Liver (tissue), 9 donors: Measurements from ENCODE around the gene BPIFB1. TPM values are rescaled to one million over a fixed set of nuclear protein-coding genes. Genes with fewer than 3 reads are reported as not detected.

ENCODE experiments used
- DNase-seq: peaks from one replicate; pipeline ENCODE4 v3.0.0-alpha.2; 2017; ENCODE audit warnings: low spot score
- H3K27ac ChIP-seq, 2 donors: one replicate each; pipeline ENCODE4 v1.7.0; 2013; ENCODE audit warnings: inconsistent platforms in 2 of 2, low read length in 2 of 2, control low read depth in 1 of 2, low read depth in 1 of 2, mild to moderate bottlenecking in 1 of 2
- H3K27me3 ChIP-seq, 4 donors: one replicate each; pipeline versions ENCODE4 v1.6.1 to v1.7.0; 2013; ENCODE audit warnings: low read length in 3 of 4, inconsistent platforms in 1 of 4, mild to moderate bottlenecking in 1 of 4, moderate library complexity in 1 of 4; ENCODE audit not compliant: control insufficient read depth in 4 of 4, insufficient read depth in 4 of 4
- H3K36me3 ChIP-seq, 4 donors: one replicate each; pipeline versions ENCODE4 v1.6.1 to v1.7.0; 2013; ENCODE audit warnings: low read length in 3 of 4, mild to moderate bottlenecking in 3 of 4, low read depth in 1 of 4, moderate library complexity in 1 of 4; ENCODE audit not compliant: control insufficient read depth in 4 of 4, insufficient read depth in 3 of 4
- H3K4me1 ChIP-seq, 4 donors: one replicate each; pipeline versions ENCODE4 v1.6.1 to v1.7.0; 2013; ENCODE audit warnings: low read length in 3 of 4, mild to moderate bottlenecking in 3 of 4, moderate library complexity in 1 of 4; ENCODE audit not compliant: control insufficient read depth in 4 of 4, insufficient read depth in 4 of 4
- H3K4me3 ChIP-seq, 3 donors: one replicate each; pipeline versions ENCODE4 v1.6.1 to v1.7.0; 2013; ENCODE audit warnings: low read length in 3 of 3, control low read depth in 1 of 3, low read depth in 1 of 3, mild to moderate bottlenecking in 1 of 3
- H3K9ac ChIP-seq, 2 donors: one replicate each; pipeline ENCODE4 v1.7.0; 2013; ENCODE audit warnings: low read length in 2 of 2, mild to moderate bottlenecking in 2 of 2, moderate library complexity in 2 of 2, control low read depth in 1 of 2, low read depth in 1 of 2
- H3K9me3 ChIP-seq, 4 donors: one replicate each; pipeline versions ENCODE4 v1.6.1 to v1.7.0; 2013; ENCODE audit warnings: low read length in 3 of 4; ENCODE audit not compliant: control insufficient read depth in 4 of 4
- EGR1 ChIP-seq, 2 donors: IDR thresholded peaks; 2 replicates each; pipeline ENCODE4 v1.6.1; 2016 to 2018; ENCODE audit warnings: antibody characterized with exemption in 2 of 2, low read depth in 2 of 2
- FOXA1 ChIP-seq: IDR thresholded peaks from 2 replicates; pipeline ENCODE4 v1.6.1; 2016; ENCODE audit warnings: antibody characterized with exemption
- FOXA2 ChIP-seq: IDR thresholded peaks from 2 replicates; pipeline ENCODE4 v1.6.1; 2016; ENCODE audit warnings: antibody characterized with exemption
- GABPA ChIP-seq, 2 donors: IDR thresholded peaks in 1 of 2; conservative IDR thresholded peaks in 1 of 2; 2 replicates each; pipeline ENCODE4 v1.6.1; 2016; ENCODE audit warnings: antibody characterized with exemption in 2 of 2, mild to moderate bottlenecking in 1 of 2, moderate library complexity in 1 of 2
- HNF4A ChIP-seq, 2 donors: conservative IDR thresholded peaks; 2 replicates each; pipeline ENCODE4 v1.6.1; 2016; ENCODE audit warnings: antibody characterized with exemption in 2 of 2, mild to moderate bottlenecking in 2 of 2
- HNF4G ChIP-seq: IDR thresholded peaks from 2 replicates; pipeline ENCODE4 v1.6.1; 2016; ENCODE audit warnings: antibody characterized with exemption
- JUND ChIP-seq, 2 donors: IDR thresholded peaks; 2 replicates each; pipeline ENCODE4 v1.6.1; 2016; ENCODE audit warnings: antibody characterized with exemption in 2 of 2
- NR2F2 ChIP-seq: IDR thresholded peaks from 2 replicates; pipeline ENCODE4 v1.6.1; 2016; ENCODE audit warnings: antibody characterized with exemption
- RAD21 ChIP-seq, 2 donors: IDR thresholded peaks; 2 replicates each; pipeline ENCODE4 v1.6.1; 2016; ENCODE audit warnings: antibody characterized with exemption in 2 of 2, mild to moderate bottlenecking in 2 of 2
- RXRA ChIP-seq, 2 donors: IDR thresholded peaks; 2 replicates each; pipeline ENCODE4 v1.6.1; 2017 to 2018; ENCODE audit warnings: antibody characterized with exemption in 2 of 2, mild to moderate bottlenecking in 1 of 2
- SP1 ChIP-seq: IDR thresholded peaks from 2 replicates; pipeline ENCODE4 v1.6.1; 2018; ENCODE audit warnings: antibody characterized with exemption, mild to moderate bottlenecking
- TAF1 ChIP-seq: conservative IDR thresholded peaks from 2 replicates; pipeline ENCODE4 v1.6.1; 2016; ENCODE audit warnings: antibody characterized with exemption, mild to moderate bottlenecking
- YY1 ChIP-seq: IDR thresholded peaks from 2 replicates; pipeline ENCODE4 v1.6.1; 2016; ENCODE audit warnings: antibody characterized with exemption, mild to moderate bottlenecking
- WGBS: extraction: QIAGEN DNeasy Blood & Tissue Kit; methylation state at CpG from one replicate; pipeline ENCODE4 v1.1.7; 2013; 5-methylcytosine and 5-hydroxymethylcytosine counted together
- polyA plus RNA-seq, 2 donors: library from polyadenylated mRNA; stranded (reverse) in 1 of 2; unstranded in 1 of 2; fragments of 200-250 nt in 1 of 2; fragments of >200 nt in 1 of 2; fragmentation: Nextera tagmentation in 1 of 2; extraction: Ambion mirVana in 1 of 2; gene quantifications; one replicate each; pipeline versions ENCODE4 v1.2.1 to v1.2.3, GENCODE V29; 2013 to 2015
- total RNA-seq, 2 donors: library from RNA; depleted of rRNA; stranded (reverse); fragments of >200 nt; gene quantifications; one replicate each; pipeline ENCODE4 v1.2.3, GENCODE V29; 2014
- TF ChIP-seq, protein P1 (sequence below): IDR thresholded peaks from 2 replicates; pipeline ENCODE4 v1.6.1; 2016; ENCODE audit warnings: antibody characterized with exemption
- TF ChIP-seq, protein P2 (sequence below): fragments of 150-350 bp; IDR thresholded peaks from 2 replicates; pipeline ENCODE4 v1.5.1; 2017; ENCODE audit warnings: improper control_type of control experiment, low read depth, low read length; ENCODE audit not compliant: missing input control
- TF ChIP-seq, protein P3 (sequence below): IDR thresholded peaks from 2 replicates; pipeline ENCODE4 v1.6.1; 2016; ENCODE audit warnings: antibody characterized with exemption
- TF ChIP-seq, protein P4 (sequence below): IDR thresholded peaks from 2 replicates; pipeline ENCODE4 v1.6.1; 2016; ENCODE audit warnings: antibody characterized with exemption, mild to moderate bottlenecking
- TF ChIP-seq, protein P5 (sequence below): IDR thresholded peaks from 2 replicates; pipeline ENCODE4 v1.6.1; 2016; ENCODE audit warnings: antibody characterized with exemption
- donor health status: healthy.
- donor health status: healthy.
- donor health status: healthy.
- donor health status: healthy.
- donor health status: healthy.

Gene BPIFB1
- total and polyA plus RNA-seq, 4 donors = 0.08 to 0.13 TPM; not detected in 2

DNA sequence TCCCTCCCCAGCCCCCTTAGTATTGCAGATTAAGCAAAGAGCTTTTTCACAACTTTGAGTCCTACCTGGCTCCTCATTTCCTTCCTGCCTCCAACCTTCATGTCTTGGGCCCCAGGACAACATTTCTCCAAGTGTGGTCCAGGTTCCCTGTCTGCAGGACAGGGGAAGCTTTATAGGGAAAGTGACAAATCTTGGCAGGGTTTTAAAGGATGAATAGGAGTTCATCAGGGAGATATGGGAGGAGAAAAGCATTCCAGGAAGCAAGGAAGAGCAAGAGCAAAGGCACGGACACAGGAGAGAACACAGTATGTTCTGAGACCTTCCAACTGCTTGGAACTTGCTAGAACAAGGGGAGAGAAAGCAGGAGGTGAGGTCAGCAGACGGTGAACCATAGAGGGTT lies 1.9 kb downstream of the BPIFB1 start:
- no peak for DNase-seq
- no peak overlapping the region for H3K4me3 ChIP-seq
- TF ChIP-seq EGR1 (IDR thresholded peaks at IDR 0.05; ENCODE audit: low read depth in 2 of 2) = no peak
- TF ChIP-seq, protein P1, sequence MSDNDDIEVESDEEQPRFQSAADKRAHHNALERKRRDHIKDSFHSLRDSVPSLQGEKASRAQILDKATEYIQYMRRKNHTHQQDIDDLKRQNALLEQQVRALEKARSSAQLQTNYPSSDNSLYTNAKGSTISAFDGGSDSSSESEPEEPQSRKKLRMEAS = no peak
- TF ChIP-seq, protein P2, sequence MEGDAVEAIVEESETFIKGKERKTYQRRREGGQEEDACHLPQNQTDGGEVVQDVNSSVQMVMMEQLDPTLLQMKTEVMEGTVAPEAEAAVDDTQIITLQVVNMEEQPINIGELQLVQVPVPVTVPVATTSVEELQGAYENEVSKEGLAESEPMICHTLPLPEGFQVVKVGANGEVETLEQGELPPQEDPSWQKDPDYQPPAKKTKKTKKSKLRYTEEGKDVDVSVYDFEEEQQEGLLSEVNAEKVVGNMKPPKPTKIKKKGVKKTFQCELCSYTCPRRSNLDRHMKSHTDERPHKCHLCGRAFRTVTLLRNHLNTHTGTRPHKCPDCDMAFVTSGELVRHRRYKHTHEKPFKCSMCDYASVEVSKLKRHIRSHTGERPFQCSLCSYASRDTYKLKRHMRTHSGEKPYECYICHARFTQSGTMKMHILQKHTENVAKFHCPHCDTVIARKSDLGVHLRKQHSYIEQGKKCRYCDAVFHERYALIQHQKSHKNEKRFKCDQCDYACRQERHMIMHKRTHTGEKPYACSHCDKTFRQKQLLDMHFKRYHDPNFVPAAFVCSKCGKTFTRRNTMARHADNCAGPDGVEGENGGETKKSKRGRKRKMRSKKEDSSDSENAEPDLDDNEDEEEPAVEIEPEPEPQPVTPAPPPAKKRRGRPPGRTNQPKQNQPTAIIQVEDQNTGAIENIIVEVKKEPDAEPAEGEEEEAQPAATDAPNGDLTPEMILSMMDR = no peak
- TF ChIP-seq, protein P3, sequence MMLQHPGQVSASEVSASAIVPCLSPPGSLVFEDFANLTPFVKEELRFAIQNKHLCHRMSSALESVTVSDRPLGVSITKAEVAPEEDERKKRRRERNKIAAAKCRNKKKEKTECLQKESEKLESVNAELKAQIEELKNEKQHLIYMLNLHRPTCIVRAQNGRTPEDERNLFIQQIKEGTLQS = no peak
- TF ChIP-seq GABPA (IDR thresholded peaks at IDR 0.05 in 1 of 2, conservative IDR thresholded peaks at IDR 0.05 in 1 of 2) = no peak
- no peak for TF ChIP-seq RAD21 (IDR thresholded peaks at IDR 0.05)
- TF ChIP-seq FOXA2 = no peak
- TF ChIP-seq TAF1 = no peak
- TF ChIP-seq, protein P4, sequence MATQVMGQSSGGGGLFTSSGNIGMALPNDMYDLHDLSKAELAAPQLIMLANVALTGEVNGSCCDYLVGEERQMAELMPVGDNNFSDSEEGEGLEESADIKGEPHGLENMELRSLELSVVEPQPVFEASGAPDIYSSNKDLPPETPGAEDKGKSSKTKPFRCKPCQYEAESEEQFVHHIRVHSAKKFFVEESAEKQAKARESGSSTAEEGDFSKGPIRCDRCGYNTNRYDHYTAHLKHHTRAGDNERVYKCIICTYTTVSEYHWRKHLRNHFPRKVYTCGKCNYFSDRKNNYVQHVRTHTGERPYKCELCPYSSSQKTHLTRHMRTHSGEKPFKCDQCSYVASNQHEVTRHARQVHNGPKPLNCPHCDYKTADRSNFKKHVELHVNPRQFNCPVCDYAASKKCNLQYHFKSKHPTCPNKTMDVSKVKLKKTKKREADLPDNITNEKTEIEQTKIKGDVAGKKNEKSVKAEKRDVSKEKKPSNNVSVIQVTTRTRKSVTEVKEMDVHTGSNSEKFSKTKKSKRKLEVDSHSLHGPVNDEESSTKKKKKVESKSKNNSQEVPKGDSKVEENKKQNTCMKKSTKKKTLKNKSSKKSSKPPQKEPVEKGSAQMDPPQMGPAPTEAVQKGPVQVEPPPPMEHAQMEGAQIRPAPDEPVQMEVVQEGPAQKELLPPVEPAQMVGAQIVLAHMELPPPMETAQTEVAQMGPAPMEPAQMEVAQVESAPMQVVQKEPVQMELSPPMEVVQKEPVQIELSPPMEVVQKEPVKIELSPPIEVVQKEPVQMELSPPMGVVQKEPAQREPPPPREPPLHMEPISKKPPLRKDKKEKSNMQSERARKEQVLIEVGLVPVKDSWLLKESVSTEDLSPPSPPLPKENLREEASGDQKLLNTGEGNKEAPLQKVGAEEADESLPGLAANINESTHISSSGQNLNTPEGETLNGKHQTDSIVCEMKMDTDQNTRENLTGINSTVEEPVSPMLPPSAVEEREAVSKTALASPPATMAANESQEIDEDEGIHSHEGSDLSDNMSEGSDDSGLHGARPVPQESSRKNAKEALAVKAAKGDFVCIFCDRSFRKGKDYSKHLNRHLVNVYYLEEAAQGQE = no peak
- TF ChIP-seq HNF4G = no peak
- no peak for TF ChIP-seq RXRA (IDR thresholded peaks at IDR 0.05)
- TF ChIP-seq FOXA1 = no peak
- no peak for TF ChIP-seq SP1
- no peak for TF ChIP-seq JUND (IDR thresholded peaks at IDR 0.05)
- TF ChIP-seq HNF4A (conservative IDR thresholded peaks at IDR 0.05) = no peak
- no peak for TF ChIP-seq NR2F2
- TF ChIP-seq, protein P5, sequence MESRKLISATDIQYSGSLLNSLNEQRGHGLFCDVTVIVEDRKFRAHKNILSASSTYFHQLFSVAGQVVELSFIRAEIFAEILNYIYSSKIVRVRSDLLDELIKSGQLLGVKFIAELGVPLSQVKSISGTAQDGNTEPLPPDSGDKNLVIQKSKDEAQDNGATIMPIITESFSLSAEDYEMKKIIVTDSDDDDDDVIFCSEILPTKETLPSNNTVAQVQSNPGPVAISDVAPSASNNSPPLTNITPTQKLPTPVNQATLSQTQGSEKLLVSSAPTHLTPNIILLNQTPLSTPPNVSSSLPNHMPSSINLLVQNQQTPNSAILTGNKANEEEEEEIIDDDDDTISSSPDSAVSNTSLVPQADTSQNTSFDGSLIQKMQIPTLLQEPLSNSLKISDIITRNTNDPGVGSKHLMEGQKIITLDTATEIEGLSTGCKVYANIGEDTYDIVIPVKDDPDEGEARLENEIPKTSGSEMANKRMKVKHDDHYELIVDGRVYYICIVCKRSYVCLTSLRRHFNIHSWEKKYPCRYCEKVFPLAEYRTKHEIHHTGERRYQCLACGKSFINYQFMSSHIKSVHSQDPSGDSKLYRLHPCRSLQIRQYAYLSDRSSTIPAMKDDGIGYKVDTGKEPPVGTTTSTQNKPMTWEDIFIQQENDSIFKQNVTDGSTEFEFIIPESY = no peak
- no peak for TF ChIP-seq YY1
- H3K36me3 ChIP-seq = no peaks in the 10 kb centered on the region
- no peaks in the 10 kb centered on the region for H3K4me1 ChIP-seq
- no peaks in the 10 kb centered on the region for H3K9me3 ChIP-seq
- peaks cover 0 to 8% (median under 1%) of the 10 kb centered on the region in 4 donors for H3K27me3 ChIP-seq
- WGBS = 69% methylated on average over 2 of the region's 2 CpGs
- no peak overlapping the region for H3K9ac ChIP-seq
- H3K27ac ChIP-seq = no peak overlapping the region
